Spleen (tissue), 11 donors: ENCODE results near the gene RRP1. TPM values are rescaled to one million over a fixed set of nuclear protein-coding genes. Genes with fewer than 3 reads are reported as not detected.

Experiments
- DNase-seq: peaks from one replicate; pipeline ENCODE4 v3.0.0-alpha.2; 2020
- H3K27ac ChIP-seq, 8 donors: fragments of 200-600 bp; sonication (generic) in 7 of 8; 1 replicate in 4 of 8; 2 replicates in 4 of 8; pipeline versions ENCODE4 v1.5.0 to v1.8.0; 2016 to 2021; ENCODE audit warnings: inconsistent platforms in 4 of 8, mild to moderate bottlenecking in 4 of 8, moderate library complexity in 1 of 8
- H3K27me3 ChIP-seq, 7 donors: fragments of 200-600 bp; sonication (generic) in 6 of 7; replicated peaks in 1 of 7; 1 replicate in 4 of 7; 2 replicates in 3 of 7; pipeline versions ENCODE4 v1.5.0 to v1.8.0; 2016 to 2021; ENCODE audit warnings: inconsistent platforms in 3 of 7, mild to moderate bottlenecking in 1 of 7
- H3K36me3 ChIP-seq, 6 donors: fragments of 200-600 bp; sonication (generic) in 5 of 6; 1 replicate in 4 of 6; 2 replicates in 2 of 6; pipeline versions ENCODE4 v1.5.0 to v1.8.0; 2016 to 2021; ENCODE audit warnings: inconsistent platforms in 2 of 6
- H3K4me1 ChIP-seq, 6 donors: fragments of 200-600 bp; sonication (generic) in 5 of 6; 1 replicate in 3 of 6; 2 replicates in 3 of 6; pipeline versions ENCODE4 v1.5.0 to v1.8.0; 2016 to 2021; ENCODE audit warnings: inconsistent platforms in 3 of 6
- H3K4me3 ChIP-seq, 8 donors: fragments of 200-600 bp; sonication (generic) in 7 of 8; 1 replicate in 4 of 8; 2 replicates in 4 of 8; pipeline versions ENCODE4 v1.5.0 to v1.8.0; 2016 to 2021; ENCODE audit warnings: inconsistent platforms in 4 of 8, mild to moderate bottlenecking in 4 of 8, moderate library complexity in 2 of 8
- H3K9me3 ChIP-seq, 8 donors: fragments of 200-600 bp; sonication (generic) in 7 of 8; 1 replicate in 4 of 8; 2 replicates in 4 of 8; pipeline versions ENCODE4 v1.5.0 to v1.8.0; 2016 to 2021; ENCODE audit warnings: inconsistent platforms in 4 of 8
- POLR2A ChIP-seq, 3 donors: fragments of 450-650 bp; IDR thresholded peaks; one replicate each; pipeline ENCODE4 v1.5.1; 2017; ENCODE audit warnings: antibody characterized with exemption in 3 of 3, mild to moderate bottlenecking in 1 of 3
- POLR2AphosphoS5 ChIP-seq, 3 donors: sonication (generic); formaldehyde crosslinking; IDR thresholded peaks; one replicate each; pipeline ENCODE4 v1.5.1; 2017; ENCODE audit warnings: antibody characterized with exemption in 3 of 3
- WGBS, 5 donors: extraction: QIAGEN DNeasy Blood & Tissue Kit in 3 of 5; methylation state at CpG; one replicate each; pipeline versions ENCODE4 v1.1.5 to v1.1.7; 2013 to 2018; 5-methylcytosine and 5-hydroxymethylcytosine counted together
- intact Hi-C: fragments of 100-400 bp; cut with DNase I; formaldehyde crosslinking; loops from one replicate; pipeline ENCODE4 v1.15.0; 2023; ENCODE audit warnings: low total_unique reads
- polyA plus RNA-seq, 3 donors: library from polyadenylated mRNA; stranded (reverse); fragments of 200-250 nt; gene quantifications; one replicate each; pipeline ENCODE4 v1.2.1, GENCODE V29; 2013
- total RNA-seq, 7 donors: library from RNA; depleted of rRNA in 3 of 7; stranded (reverse); fragments of >200 nt in 3 of 7; fragmentation: NEBNext Ultra II Directional in 4 of 7; extraction: Animal tissue kit (Norgen Biotek cat#: 25700) in 4 of 7; gene quantifications; one replicate each; pipeline versions ENCODE4 v1.1.0 to v1.2.1, GENCODE V29; 2016 to 2021
- TF ChIP-seq, protein P1 (sequence below), 11 experiments: fragments of 200-600 bp in 7 of 11; fragments of 450-650 bp in 4 of 11; sonication (generic) in 4 of 11; IDR thresholded peaks in 8 of 11; conservative IDR thresholded peaks in 3 of 11; 1 replicate in 7 of 11; 2 replicates in 4 of 11; pipeline versions ENCODE4 v1.4.0 to v1.8.0; 2016 to 2021; ENCODE audit warnings: antibody characterized with exemption in 11 of 11, inconsistent platforms in 4 of 11, mild to moderate bottlenecking in 1 of 11
- donor health status: healthy with polysubstance abuse.
- donor health status: DM: no; HTN: no; CAD: no; lungs with moderate emphysema.
- donor health status: DM: no; HTN: no; CAD: no.
- donor health status: Bipolar disorder and iron deficiency.
- donor health status: healthy.
- donor health status: DM: no; HTN: no; CAD: no.
- donor health status: DM: yes; HTN: yes; CAD: no.

Gene RRP1
- total and polyA plus RNA-seq, 10 donors: 11.5 to 26.9 (median 18.6) TPM

DNA sequence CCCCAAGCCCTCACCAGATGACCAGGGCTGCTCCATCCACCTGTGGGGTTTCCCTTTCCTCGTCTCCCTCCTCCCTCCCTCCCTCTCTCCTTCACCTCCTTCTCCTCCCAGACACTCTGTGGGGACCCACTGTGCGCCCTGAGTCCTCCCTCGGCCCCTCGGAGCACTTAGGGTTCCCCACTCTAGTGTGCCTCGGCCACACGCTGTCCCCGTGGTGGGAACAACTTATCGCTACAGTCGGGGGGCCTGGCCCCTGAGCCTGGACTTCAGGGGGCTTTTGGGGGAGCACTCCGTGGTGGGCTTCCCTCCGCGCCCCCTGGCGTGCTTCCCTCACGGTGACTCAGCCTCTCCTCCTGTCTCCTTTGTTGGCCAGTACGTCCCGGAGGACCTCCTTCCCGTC is 40.8 kb upstream of the RRP1 start:
- H3K27ac ChIP-seq: no peak overlapping the region
- H3K36me3 ChIP-seq: peaks cover 0 to 100% (median 83%) of the 10 kb centered on the region in 6 donors
- no peaks in the 10 kb centered on the region for H3K27me3 ChIP-seq
- no peak for TF ChIP-seq POLR2AphosphoS5 (IDR thresholded peaks at IDR 0.05)
- TF ChIP-seq POLR2A (IDR thresholded peaks at IDR 0.05): no peak
- TF ChIP-seq, protein P1, sequence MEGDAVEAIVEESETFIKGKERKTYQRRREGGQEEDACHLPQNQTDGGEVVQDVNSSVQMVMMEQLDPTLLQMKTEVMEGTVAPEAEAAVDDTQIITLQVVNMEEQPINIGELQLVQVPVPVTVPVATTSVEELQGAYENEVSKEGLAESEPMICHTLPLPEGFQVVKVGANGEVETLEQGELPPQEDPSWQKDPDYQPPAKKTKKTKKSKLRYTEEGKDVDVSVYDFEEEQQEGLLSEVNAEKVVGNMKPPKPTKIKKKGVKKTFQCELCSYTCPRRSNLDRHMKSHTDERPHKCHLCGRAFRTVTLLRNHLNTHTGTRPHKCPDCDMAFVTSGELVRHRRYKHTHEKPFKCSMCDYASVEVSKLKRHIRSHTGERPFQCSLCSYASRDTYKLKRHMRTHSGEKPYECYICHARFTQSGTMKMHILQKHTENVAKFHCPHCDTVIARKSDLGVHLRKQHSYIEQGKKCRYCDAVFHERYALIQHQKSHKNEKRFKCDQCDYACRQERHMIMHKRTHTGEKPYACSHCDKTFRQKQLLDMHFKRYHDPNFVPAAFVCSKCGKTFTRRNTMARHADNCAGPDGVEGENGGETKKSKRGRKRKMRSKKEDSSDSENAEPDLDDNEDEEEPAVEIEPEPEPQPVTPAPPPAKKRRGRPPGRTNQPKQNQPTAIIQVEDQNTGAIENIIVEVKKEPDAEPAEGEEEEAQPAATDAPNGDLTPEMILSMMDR (IDR thresholded peaks at IDR 0.05 in 8 of 11, conservative IDR thresholded peaks at IDR 0.05 in 3 of 11): no peak
- H3K4me3 ChIP-seq: no peak overlapping the region
- H3K4me1 ChIP-seq: no peaks in the 10 kb centered on the region
- DNase-seq: no peak
- intact Hi-C loops: no loop called here
- no peaks in the 10 kb centered on the region for H3K9me3 ChIP-seq
- WGBS, 5 donors: 93 to 98% (median 95%) methylated on average over 17 of the region's 17 CpGs

GRCh38 chr21:43749651-43750262 is 39.6 kb upstream of the RRP1 start:
- Histone ChIP-seq H3K36me3 (peaks cover 0 to 100% (median 84%) of the 10 kb centered on the region in 6 donors), H3K27ac (no peak overlapping the region), H3K4me1 (no peaks in the 10 kb centered on the region), H3K9me3 (no peaks in the 10 kb centered on the region), H3K27me3 (no peaks in the 10 kb centered on the region), H3K4me3 (no peak overlapping the region)
- intact Hi-C loops: no loop called here
- no peak for TF ChIP-seq POLR2AphosphoS5 (IDR thresholded peaks at IDR 0.05)
- DNase-seq: no peak
- 73 to 81% (median 76%) methylated on average over 11 to 18 of the region's 18 CpGs for WGBS, 5 donors

DNA sequence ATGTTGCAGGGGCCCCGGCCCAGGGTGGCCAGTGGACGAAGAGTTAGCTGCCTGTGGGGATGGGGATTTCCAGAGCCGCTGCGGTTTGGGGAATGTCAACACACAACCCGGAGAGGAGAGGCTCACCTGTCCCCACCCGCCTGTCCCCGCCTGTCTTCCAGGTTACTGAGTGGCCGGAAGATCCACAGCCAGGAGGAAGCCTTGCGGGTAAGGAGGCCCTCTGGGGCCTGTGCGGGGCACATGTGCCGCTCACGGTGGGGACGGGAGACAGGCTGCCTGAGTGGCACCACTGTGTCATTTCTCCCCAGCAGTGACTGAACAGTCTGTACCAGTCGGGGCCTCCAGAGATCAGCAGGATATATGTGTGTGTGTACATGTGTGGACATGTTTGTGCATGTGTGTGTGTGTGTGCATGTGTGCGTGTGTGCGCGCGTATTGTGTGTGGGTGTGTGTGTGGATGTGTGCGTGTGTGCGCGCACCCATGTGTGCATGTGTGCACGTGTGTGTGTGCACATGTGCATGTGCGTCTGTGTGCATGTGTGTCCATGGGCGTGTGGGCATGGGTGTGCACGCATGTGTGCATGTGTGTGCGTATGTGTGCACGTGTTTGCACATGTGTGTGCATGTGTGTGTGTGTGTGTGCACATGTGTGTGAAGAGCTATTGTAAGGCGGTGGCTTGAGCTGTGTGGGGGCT is 38.9 kb upstream of the RRP1 start:
- Histone ChIP-seq H3K36me3 (peaks cover 0 to 100% (median 88%) of the 10 kb centered on the region in 6 donors), H3K4me3 (no peak overlapping the region), H3K27me3 (no peaks in the 10 kb centered on the region), H3K27ac (no peak overlapping the region), H3K9me3 (no peaks in the 10 kb centered on the region), H3K4me1 (no peaks in the 10 kb centered on the region)
- TF ChIP-seq POLR2A (IDR thresholded peaks at IDR 0.05) (no peak), POLR2AphosphoS5 (IDR thresholded peaks at IDR 0.05) (peak in 2 of 3 donors; percentile 30 to 45)
- 86 to 95% (median 93%) methylated on average over 25 to 28 of the region's 28 CpGs for whole genome bisulfite sequencing, 5 donors
- intact Hi-C loops: no loop called here
- no peak for DNase-seq

GRCh38 chr21:43751955-43752591 is 37.3 kb upstream of the RRP1 start:
- TF ChIP-seq, protein P1 (IDR thresholded peaks at IDR 0.05 in 8 of 11, conservative IDR thresholded peaks at IDR 0.05 in 3 of 11): no peak
- no peak for TF ChIP-seq POLR2A (IDR thresholded peaks at IDR 0.05)
- TF ChIP-seq POLR2AphosphoS5 (IDR thresholded peaks at IDR 0.05): no peak
- Histone ChIP-seq H3K4me1 (peaks cover 0 to 5% (median 0%) of the 10 kb centered on the region in 6 donors), H3K4me3 (no peak overlapping the region), H3K9me3 (no peaks in the 10 kb centered on the region), H3K27ac (no peak overlapping the region), H3K36me3 (peaks cover 0 to 100% (median 88%) of the 10 kb centered on the region in 6 donors), H3K27me3 (no peaks in the 10 kb centered on the region)
- intact Hi-C loops: no loop called here
- no peak for DNase-seq
- 89 to 96% (median 93%) methylated on average over 9 to 31 of the region's 31 CpGs for WGBS, 5 donors
